Measurements from ENCODE around the gene SUSD1. TPM values are rescaled to one million over a fixed set of nuclear protein-coding genes. Genes with fewer than 3 reads are reported as not detected.

Gene SUSD1
- total and polyA plus RNA-seq, 9 of the 15 experiments (the other 6 are each of a cell fraction or from before 2014, with no cell fraction given) = 10.9 to 44.4 (median 36.1) TPM

DNA sequence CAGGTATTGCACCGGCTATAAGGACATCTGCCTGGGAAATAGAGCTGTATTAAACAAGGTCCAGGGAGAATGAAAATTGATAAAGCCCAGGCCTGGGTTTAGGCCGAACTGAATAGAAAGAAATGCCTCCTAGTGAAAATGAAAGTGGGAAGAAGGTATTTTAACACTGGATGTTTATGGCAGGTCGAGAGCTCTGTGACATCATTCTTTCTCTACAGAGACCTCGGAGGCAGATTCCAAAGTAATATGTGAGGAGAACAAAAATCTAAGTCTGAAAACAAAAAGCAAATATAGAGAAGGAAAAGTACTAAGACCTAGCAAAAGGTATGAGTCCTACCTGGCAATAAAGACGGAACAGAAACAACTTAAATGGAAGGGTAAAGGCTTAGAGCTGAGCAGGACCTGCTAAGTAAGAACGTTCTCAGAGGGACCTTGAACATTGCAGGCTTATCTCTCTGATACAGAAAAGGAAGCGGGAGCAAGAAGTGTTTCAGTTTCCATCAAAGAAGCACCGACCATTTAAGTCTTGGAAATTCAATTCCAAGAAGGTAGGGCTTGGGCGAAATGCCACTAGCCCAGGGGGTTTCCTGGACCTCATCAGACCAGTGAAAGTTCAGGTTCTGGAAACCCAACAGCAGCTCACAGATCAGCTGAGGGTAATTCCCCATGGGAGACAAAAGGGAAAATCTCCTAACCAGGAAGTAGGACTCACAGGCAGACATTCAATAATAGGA, 80.0 kb downstream of the SUSD1 start (continued):
- TF ChIP-seq, protein P1, sequence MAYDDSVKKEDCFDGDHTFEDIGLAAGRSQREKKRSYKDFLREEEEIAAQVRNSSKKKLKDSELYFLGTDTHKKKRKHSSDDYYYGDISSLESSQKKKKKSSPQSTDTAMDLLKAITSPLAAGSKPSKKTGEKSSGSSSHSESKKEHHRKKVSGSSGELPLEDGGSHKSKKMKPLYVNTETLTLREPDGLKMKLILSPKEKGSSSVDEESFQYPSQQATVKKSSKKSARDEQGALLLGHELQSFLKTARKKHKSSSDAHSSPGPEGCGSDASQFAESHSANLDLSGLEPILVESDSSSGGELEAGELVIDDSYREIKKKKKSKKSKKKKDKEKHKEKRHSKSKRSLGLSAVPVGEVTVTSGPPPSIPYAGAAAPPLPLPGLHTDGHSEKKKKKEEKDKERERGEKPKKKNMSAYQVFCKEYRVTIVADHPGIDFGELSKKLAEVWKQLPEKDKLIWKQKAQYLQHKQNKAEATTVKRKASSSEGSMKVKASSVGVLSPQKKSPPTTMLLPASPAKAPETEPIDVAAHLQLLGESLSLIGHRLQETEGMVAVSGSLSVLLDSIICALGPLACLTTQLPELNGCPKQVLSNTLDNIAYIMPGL (CRISPR knock-in tag; IDR thresholded peaks at IDR 0.05) = no peak
- TF ChIP-seq ZNF354B (CRISPR knock-in tag; IDR thresholded peaks at IDR 0.05) (no peak), RFX7 (CRISPR knock-in tag; IDR thresholded peaks at IDR 0.05) (no peak), RBBP5 (IDR thresholded peaks at IDR 0.05; ENCODE audit: borderline replicate concordance, insufficient read depth, low read length, poor library complexity, severe bottlenecking) (no peak), TCF3 (CRISPR knock-in tag; IDR thresholded peaks at IDR 0.05) (peak; percentile 72), BDP1 (IDR thresholded peaks at IDR 0.05; ENCODE audit: insufficient read depth, insufficient read length) (no peak), NFIC (IDR thresholded peaks at IDR 0.05) (peak; percentile 9; the same call in 1 of the 2 replicates), SRSF9 (IDR thresholded peaks at IDR 0.05; ENCODE audit: borderline replicate concordance, low read depth, low read length) (no peak), ZFPM2 (CRISPR knock-in tag; IDR thresholded peaks at IDR 0.05) (no peak), MECOM (CRISPR knock-in tag; IDR thresholded peaks at IDR 0.05) (peak; percentile 24; the same call in 1 of the 2 replicates), POLR2G (IDR thresholded peaks at IDR 0.05; ENCODE audit: low read depth, low read length) (no peak), MCM3 (IDR thresholded peaks at IDR 0.05) (no peak)
- TF ChIP-seq, protein P2, sequence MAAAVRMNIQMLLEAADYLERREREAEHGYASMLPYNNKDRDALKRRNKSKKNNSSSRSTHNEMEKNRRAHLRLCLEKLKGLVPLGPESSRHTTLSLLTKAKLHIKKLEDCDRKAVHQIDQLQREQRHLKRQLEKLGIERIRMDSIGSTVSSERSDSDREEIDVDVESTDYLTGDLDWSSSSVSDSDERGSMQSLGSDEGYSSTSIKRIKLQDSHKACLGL (CRISPR knock-in tag; IDR thresholded peaks at IDR 0.05; ENCODE audit: borderline replicate concordance, poor library complexity, severe bottlenecking) = no peak
- TF ChIP-seq, protein P3, sequence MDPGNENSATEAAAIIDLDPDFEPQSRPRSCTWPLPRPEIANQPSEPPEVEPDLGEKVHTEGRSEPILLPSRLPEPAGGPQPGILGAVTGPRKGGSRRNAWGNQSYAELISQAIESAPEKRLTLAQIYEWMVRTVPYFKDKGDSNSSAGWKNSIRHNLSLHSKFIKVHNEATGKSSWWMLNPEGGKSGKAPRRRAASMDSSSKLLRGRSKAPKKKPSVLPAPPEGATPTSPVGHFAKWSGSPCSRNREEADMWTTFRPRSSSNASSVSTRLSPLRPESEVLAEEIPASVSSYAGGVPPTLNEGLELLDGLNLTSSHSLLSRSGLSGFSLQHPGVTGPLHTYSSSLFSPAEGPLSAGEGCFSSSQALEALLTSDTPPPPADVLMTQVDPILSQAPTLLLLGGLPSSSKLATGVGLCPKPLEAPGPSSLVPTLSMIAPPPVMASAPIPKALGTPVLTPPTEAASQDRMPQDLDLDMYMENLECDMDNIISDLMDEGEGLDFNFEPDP (CRISPR knock-in tag; IDR thresholded peaks at IDR 0.05) = no peak
- TF ChIP-seq, protein P4, sequence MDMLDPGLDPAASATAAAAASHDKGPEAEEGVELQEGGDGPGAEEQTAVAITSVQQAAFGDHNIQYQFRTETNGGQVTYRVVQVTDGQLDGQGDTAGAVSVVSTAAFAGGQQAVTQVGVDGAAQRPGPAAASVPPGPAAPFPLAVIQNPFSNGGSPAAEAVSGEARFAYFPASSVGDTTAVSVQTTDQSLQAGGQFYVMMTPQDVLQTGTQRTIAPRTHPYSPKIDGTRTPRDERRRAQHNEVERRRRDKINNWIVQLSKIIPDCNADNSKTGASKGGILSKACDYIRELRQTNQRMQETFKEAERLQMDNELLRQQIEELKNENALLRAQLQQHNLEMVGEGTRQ (CRISPR knock-in tag; IDR thresholded peaks at IDR 0.05) = no peak
- TF ChIP-seq, protein P5, sequence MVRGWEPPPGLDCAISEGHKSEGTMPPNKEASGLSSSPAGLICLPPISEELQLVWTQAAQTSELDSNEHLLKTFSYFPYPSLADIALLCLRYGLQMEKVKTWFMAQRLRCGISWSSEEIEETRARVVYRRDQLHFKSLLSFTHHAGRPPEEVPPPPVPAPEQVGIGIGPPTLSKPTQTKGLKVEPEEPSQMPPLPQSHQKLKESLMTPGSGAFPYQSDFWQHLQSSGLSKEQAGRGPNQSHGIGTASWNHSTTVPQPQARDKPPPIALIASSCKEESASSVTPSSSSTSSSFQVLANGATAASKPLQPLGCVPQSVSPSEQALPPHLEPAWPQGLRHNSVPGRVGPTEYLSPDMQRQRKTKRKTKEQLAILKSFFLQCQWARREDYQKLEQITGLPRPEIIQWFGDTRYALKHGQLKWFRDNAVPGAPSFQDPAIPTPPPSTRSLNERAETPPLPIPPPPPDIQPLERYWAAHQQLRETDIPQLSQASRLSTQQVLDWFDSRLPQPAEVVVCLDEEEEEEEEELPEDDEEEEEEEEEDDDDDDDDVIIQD (CRISPR knock-in tag; IDR thresholded peaks at IDR 0.05) = no peak

Data from K562 (cell line).